ENCODE results near the gene NUDT14. TPM values are rescaled to one million over a fixed set of nuclear protein-coding genes. Genes with fewer than 3 reads are reported as not detected.

The NUDT14 gene
- total RNA-seq, result 15.1 and 15.2 TPM in 2 replicates

DNA sequence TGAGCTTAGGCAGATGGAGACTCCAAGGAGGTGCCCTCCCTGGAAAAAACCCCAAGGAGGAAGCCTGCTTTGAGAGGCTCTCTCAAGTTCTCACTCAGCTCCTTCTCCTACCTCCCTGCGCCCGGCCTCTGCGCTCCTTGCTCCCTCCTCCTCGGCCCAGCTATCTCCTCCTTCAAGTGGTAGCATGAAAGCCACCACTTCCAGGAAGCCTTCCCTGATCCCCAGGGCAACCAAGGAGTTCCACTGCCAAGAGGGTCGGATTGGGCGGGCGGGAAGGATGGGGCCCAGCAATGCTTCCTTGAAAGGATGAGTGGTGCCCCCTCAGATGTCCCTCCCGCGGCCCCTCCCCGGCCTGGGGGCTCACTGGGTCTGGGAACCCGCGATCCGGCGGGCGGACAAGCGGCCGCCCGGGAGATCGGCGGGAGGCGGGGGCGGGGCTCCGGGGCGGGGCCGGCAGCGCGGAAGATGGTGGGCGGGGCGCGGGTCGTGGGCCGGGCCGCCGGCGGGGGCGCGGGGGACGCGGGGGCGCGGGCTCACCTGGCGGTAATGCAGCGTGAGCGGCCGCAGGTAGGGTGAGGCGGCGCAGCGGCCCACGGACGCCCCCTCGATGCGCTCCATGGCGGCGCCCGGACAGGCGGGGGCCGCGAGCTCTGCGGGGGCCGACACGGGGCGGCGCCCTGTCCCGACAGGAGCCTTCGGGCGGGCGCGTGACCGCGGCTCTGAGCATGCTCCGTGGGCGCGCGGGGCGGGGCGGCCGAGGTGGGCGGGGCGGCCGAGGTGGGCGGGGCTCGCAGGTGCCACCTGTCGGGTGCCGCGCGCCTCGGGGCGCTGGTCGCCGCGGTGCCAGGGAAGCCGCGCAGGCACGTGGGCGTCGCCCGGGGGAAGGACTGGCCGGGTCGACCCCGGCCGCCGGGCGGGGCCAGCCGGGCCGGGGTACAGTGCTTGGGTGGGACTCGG is at the start of gene NUDT14:
TSS of gene NUDT14 (minus strand) at position 721 of the 957 bp plus-strand sequence. CDS start at position 618, 103 bp downstream.
- DNase-seq (peak; percentile 86), ATAC-seq (ENCODE audit: low read depth) (peak; percentile 95)
- intact Hi-C loops (cut with micrococcal nuclease), result loop anchor here (1.0 to 5.0 kb wide), 3 partner anchors 89 to 134 kb away; partner anchors contain the start of gene BRF1
- no peaks in the 10 kb centered on the region for H3K36me3 Mint-ChIP-seq (ENCODE audit: low read depth)
- H3K4me1 Mint-ChIP-seq, result peaks cover 9% of the 10 kb centered on the region
- H3K9me3 Mint-ChIP-seq, result no peaks in the 10 kb centered on the region
- peak within 1 kb of the TSS; percentile 76 for H3K4me3 Mint-ChIP-seq
- no peak within 1 kb of the TSS for H3K27ac Mint-ChIP-seq
- TF ChIP-seq, protein P1, sequence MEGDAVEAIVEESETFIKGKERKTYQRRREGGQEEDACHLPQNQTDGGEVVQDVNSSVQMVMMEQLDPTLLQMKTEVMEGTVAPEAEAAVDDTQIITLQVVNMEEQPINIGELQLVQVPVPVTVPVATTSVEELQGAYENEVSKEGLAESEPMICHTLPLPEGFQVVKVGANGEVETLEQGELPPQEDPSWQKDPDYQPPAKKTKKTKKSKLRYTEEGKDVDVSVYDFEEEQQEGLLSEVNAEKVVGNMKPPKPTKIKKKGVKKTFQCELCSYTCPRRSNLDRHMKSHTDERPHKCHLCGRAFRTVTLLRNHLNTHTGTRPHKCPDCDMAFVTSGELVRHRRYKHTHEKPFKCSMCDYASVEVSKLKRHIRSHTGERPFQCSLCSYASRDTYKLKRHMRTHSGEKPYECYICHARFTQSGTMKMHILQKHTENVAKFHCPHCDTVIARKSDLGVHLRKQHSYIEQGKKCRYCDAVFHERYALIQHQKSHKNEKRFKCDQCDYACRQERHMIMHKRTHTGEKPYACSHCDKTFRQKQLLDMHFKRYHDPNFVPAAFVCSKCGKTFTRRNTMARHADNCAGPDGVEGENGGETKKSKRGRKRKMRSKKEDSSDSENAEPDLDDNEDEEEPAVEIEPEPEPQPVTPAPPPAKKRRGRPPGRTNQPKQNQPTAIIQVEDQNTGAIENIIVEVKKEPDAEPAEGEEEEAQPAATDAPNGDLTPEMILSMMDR (IDR thresholded peaks at IDR 0.05), result no peak
- peaks cover 5% of the 10 kb centered on the region for H3K27me3 Mint-ChIP-seq
- POLR2A ChIA-PET, result interaction anchor here (0.6 to 1.7 kb wide), 7 partner anchors 14 to 1261 kb away, joined by 3 to 13 read pairs (median 3); partner anchors contain the start of genes PACS2 and TEX22
- CTCF ChIA-PET, result interaction anchor here (0.8 kb wide), 1 partner anchor 237 kb away, joined by 3 read pairs; no protein-coding TSS in a partner anchor

DNA sequence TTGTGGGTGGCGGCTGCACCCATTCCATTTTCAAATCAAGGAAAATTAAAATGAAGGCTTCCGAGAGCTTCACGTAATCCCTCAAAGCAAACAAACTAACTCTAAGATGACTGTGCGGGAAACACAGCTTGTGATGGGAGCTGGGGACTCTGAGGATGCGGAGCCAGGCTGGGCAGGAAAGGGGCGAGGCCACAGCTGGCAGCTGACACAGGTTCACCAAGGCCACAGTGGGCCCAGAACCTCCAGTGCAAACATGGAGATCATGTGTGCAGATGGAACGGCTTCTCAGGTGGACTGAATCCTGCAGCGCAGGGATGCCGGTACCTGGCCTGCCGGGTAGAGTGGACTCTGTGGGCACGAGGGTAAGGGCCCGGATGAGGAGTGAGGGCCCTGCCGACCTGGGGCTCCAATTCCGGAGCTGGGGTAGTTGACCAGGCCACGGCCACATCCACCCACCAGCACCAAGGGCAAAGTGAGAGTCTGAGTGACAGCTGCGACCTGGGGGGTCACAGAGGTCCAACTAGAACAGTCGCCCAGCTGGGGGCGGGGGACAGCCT is 48.1 kb upstream of the NUDT14 start:
- H3K9me3 Mint-ChIP-seq, result no peaks in the 10 kb centered on the region
- H3K27ac Mint-ChIP-seq, result no peak overlapping the region
- peaks cover 27% of the 10 kb centered on the region for H3K36me3 Mint-ChIP-seq (ENCODE audit: low read depth)
- TF ChIP-seq, protein P1 (IDR thresholded peaks at IDR 0.05), result no peak
- no peaks in the 10 kb centered on the region for H3K27me3 Mint-ChIP-seq
- no peaks in the 10 kb centered on the region for H3K4me1 Mint-ChIP-seq
- DNase-seq (no peak), ATAC-seq (ENCODE audit: low read depth) (no peak)
- ChIA-PET POLR2A (no interaction called here), CTCF (no interaction called here)
- no peak overlapping the region for H3K4me3 Mint-ChIP-seq
- intact Hi-C loops (cut with micrococcal nuclease), result no loop called here

DNA sequence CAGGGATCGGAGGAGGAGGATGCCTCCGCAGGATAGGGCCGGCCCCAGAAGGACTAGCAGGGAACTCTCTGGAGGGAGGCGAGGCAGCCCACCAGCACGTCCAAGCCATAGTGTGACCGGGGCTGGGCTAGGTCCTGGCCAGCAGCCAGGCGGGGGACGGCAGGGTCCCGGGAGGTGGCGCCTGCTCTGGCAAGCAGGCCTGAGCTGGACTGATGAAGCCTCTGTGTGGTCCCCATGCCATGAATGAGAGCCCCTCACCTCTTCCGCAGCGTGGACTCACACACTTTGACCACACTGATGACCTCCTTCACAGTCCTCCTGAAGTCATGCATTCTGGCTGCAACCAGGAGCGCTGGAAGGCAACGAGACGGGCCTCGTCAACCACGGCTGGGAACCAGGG is 47.5 kb upstream of the NUDT14 start:
- ATAC-seq (ENCODE audit: low read depth) (no peak), DNase-seq (no peak)
- intact Hi-C loops (cut with micrococcal nuclease), result no loop called here
- Mint-ChIP-seq H3K9me3 (no peaks in the 10 kb centered on the region), H3K27ac (no peak overlapping the region), H3K4me3 (no peak overlapping the region), H3K27me3 (no peaks in the 10 kb centered on the region), H3K36me3 (ENCODE audit: low read depth) (peaks cover 33% of the 10 kb centered on the region), H3K4me1 (no peaks in the 10 kb centered on the region)
- POLR2A ChIA-PET, result no interaction called here
- CTCF ChIA-PET, result no interaction called here
- TF ChIP-seq, protein P1 (IDR thresholded peaks at IDR 0.05), result no peak

DNA sequence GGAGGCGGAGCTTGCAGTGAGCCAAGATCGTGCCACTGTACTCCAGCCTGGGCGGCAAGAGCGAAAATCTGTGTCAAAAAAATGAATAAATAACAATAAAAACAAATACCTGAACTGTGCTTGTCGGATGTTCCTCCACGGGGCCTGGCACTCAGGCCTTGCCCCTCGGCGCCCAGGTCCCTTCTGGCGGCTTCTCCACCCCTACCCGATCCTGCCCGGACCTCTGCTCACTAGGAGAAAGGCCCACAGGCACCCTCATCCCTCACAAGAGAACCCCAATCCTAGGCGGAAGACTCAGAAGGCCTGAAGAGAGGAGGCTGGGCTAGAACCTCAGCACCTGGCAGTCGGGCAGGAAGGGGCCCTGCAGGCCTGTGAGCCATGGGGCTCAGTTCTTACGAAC is 46.2 kb upstream of the NUDT14 start:
- Mint-ChIP-seq H3K4me3 (no peak overlapping the region), H3K27ac (no peak overlapping the region), H3K9me3 (no peaks in the 10 kb centered on the region), H3K36me3 (ENCODE audit: low read depth) (peaks cover 42% of the 10 kb centered on the region), H3K27me3 (no peaks in the 10 kb centered on the region), H3K4me1 (no peaks in the 10 kb centered on the region)
- DNase-seq (no peak), ATAC-seq (ENCODE audit: low read depth) (no peak)
- TF ChIP-seq, protein P1 (IDR thresholded peaks at IDR 0.05), result no peak
- ChIA-PET CTCF (no interaction called here), POLR2A (no interaction called here)
- intact Hi-C loops (cut with micrococcal nuclease), result no loop called here

DNA sequence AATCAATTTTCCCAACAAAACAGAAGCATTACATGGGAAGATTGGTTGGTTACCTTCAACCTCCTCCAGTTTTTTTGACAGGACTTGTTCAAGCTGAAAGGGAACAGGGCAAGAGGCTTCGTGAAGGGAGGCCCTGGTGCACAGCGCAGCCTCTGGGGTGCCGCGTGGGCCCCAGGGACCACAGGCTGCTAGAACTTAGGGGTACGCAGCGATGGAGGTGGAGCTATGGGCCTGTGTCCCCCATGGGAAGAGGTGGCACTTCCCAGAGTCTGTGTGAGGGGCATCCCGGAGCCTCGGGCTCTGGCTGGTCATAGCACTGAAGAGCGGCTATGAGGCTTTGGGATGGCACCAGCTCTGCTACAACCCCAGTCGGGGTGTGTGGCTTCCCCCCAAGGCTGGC is 45.1 kb upstream of the NUDT14 start:
- no peak for ATAC-seq (ENCODE audit: low read depth)
- TF ChIP-seq, protein P1 (IDR thresholded peaks at IDR 0.05), result no peak
- Mint-ChIP-seq H3K9me3 (no peaks in the 10 kb centered on the region), H3K4me3 (no peak overlapping the region), H3K27me3 (no peaks in the 10 kb centered on the region), H3K36me3 (ENCODE audit: low read depth) (peaks cover 52% of the 10 kb centered on the region), H3K4me1 (no peaks in the 10 kb centered on the region), H3K27ac (no peak overlapping the region)
- ChIA-PET POLR2A (interaction anchor here (0.7 kb wide), 1 partner anchor 111 kb away, joined by 7 read pairs; no protein-coding TSS in a partner anchor), CTCF (no interaction called here)
- intact Hi-C loops (cut with micrococcal nuclease), result no loop called here
- no peak for DNase-seq
